H9 (cell line): ENCODE data around the gene CDC20. TPM values are rescaled to one million over a fixed set of nuclear protein-coding genes. Genes with fewer than 3 reads are reported as not detected.

Experiments
- DNase-seq: peaks from one replicate; pipeline ENCODE4 v3.0.0-alpha.2; 2017
- H2AFZ ChIP-seq: one replicate; pipeline ENCODE4 v1.6.1; 2013; ENCODE audit warnings: mild to moderate bottlenecking, low read length, control low read depth, moderate library complexity
- H2AK5ac ChIP-seq: 2 replicates; pipeline ENCODE4 v1.6.1; 2013; ENCODE audit warnings: low read length, control low read depth, mixed read lengths; ENCODE audit not compliant: insufficient read length
- H2BK120ac ChIP-seq: one replicate; pipeline ENCODE4 v1.6.1; 2013; ENCODE audit warnings: low read depth, mild to moderate bottlenecking, low read length, control low read depth, inconsistent platforms; ENCODE audit not compliant: poor library complexity, severe bottlenecking
- H2BK12ac ChIP-seq: 2 replicates; pipeline ENCODE4 v1.6.1; 2013; ENCODE audit warnings: low read length, control low read depth, mixed read lengths, low read depth; ENCODE audit not compliant: insufficient read length
- H2BK15ac ChIP-seq: 2 replicates; pipeline ENCODE4 v1.6.1; 2013; ENCODE audit warnings: low read depth, low read length, control low read depth
- H2BK20ac ChIP-seq: one replicate; pipeline ENCODE4 v1.6.1; 2013; ENCODE audit warnings: low read depth, mild to moderate bottlenecking, low read length, control low read depth, inconsistent platforms; ENCODE audit not compliant: poor library complexity, severe bottlenecking
- H2BK5ac ChIP-seq: 2 replicates; pipeline ENCODE4 v1.6.1; 2013; ENCODE audit warnings: low read length, control low read depth, mixed read lengths; ENCODE audit not compliant: insufficient read length
- H3K14ac ChIP-seq: 2 replicates; pipeline ENCODE4 v1.6.1; 2013; ENCODE audit warnings: low read length, control low read depth; ENCODE audit not compliant: insufficient read depth
- H3K18ac ChIP-seq: 2 replicates; pipeline ENCODE4 v1.6.1; 2013; ENCODE audit warnings: low read depth, mild to moderate bottlenecking, mixed read lengths, low read length, control low read depth; ENCODE audit not compliant: insufficient read length
- H3K23ac ChIP-seq: 2 replicates; pipeline ENCODE4 v1.6.1; 2013; ENCODE audit warnings: low read length, control low read depth, mixed read lengths, low read depth; ENCODE audit not compliant: insufficient read length
- H3K23me2 ChIP-seq: 2 replicates; pipeline ENCODE4 v1.6.1; 2013; ENCODE audit warnings: low read depth, mild to moderate bottlenecking, mixed read lengths, low read length, control low read depth; ENCODE audit not compliant: insufficient read length, poor library complexity, severe bottlenecking
- H3K27ac ChIP-seq: 2 replicates; pipeline ENCODE4 v1.5.1; 2013; ENCODE audit warnings: low read length, control low read depth, mixed read lengths, low read depth; ENCODE audit not compliant: insufficient read length
- H3K27me3 ChIP-seq: 2 replicates; pipeline ENCODE4 v1.6.1; 2013; ENCODE audit warnings: low read length, control low read depth, inconsistent platforms; ENCODE audit not compliant: insufficient read depth
- H3K4ac ChIP-seq: 2 replicates; pipeline ENCODE4 v1.6.1; 2013; ENCODE audit warnings: low read depth, mild to moderate bottlenecking, control low read depth, inconsistent platforms, low read length, moderate library complexity
- H3K4me1 ChIP-seq: 2 replicates; pipeline ENCODE4 v1.6.1; 2013; ENCODE audit warnings: low read length, control low read depth, inconsistent platforms; ENCODE audit not compliant: insufficient read depth
- H3K4me2 ChIP-seq: 2 replicates; pipeline ENCODE4 v1.6.1; 2013; ENCODE audit warnings: low read length, control low read depth, mixed read lengths; ENCODE audit not compliant: insufficient read length, insufficient read depth
- H3K56ac ChIP-seq: 2 replicates; pipeline ENCODE4 v1.6.1; 2013; ENCODE audit warnings: low read depth, mild to moderate bottlenecking, mixed read lengths, low read length, control low read depth; ENCODE audit not compliant: insufficient read length
- H3K79me1 ChIP-seq: 2 replicates; pipeline ENCODE4 v1.6.1; 2013; ENCODE audit warnings: low read depth, mild to moderate bottlenecking, moderate library complexity, low read length, control low read depth, inconsistent platforms; ENCODE audit not compliant: insufficient read depth, poor library complexity, severe bottlenecking
- H3K79me2 ChIP-seq: 2 replicates; pipeline ENCODE4 v1.6.1; 2013; ENCODE audit warnings: low read length, control low read depth, inconsistent platforms; ENCODE audit not compliant: insufficient read depth
- H3K9ac ChIP-seq: 2 replicates; pipeline ENCODE4 v1.6.1; 2013; ENCODE audit warnings: low read length, control low read depth, mixed read lengths; ENCODE audit not compliant: insufficient read length; ENCODE audit errors: extremely low read depth
- H3K9me3 ChIP-seq: one replicate; pipeline ENCODE4 v1.6.1; 2013; ENCODE audit warnings: low read depth, low read length, inconsistent platforms; ENCODE audit not compliant: control insufficient read depth
- H3T11ph ChIP-seq: one replicate; pipeline ENCODE4 v1.6.1; 2013; ENCODE audit warnings: mild to moderate bottlenecking, low read length, control low read depth, inconsistent platforms
- H4K20me1 ChIP-seq: one replicate; pipeline ENCODE4 v1.6.1; 2013; ENCODE audit not compliant: control insufficient read depth, insufficient read length, insufficient read depth
- H4K5ac ChIP-seq: 2 replicates; pipeline ENCODE4 v1.6.1; 2013; ENCODE audit warnings: low read depth, mild to moderate bottlenecking, mixed read lengths, low read length, control low read depth; ENCODE audit not compliant: insufficient read length
- H4K8ac ChIP-seq: replicated peaks from 2 replicates; pipeline ENCODE4 v1.6.1; 2013; ENCODE audit warnings: low read length, control low read depth, mixed read lengths, low read depth; ENCODE audit not compliant: insufficient read length
- H4K91ac ChIP-seq: 2 replicates; pipeline ENCODE4 v1.6.1; 2013; ENCODE audit warnings: low read depth, mild to moderate bottlenecking, moderate library complexity, mixed read lengths, low read length, control low read depth; ENCODE audit not compliant: insufficient read length
- H3K27ac Mint-ChIP-seq, 3 experiments: 2 replicates in 2 of 3; 3 replicates in 1 of 3; pipeline ENCODE4 v1.8.0; 2020 to 2021; ENCODE audit warnings: mixed read lengths in 3 of 3, mild to moderate bottlenecking in 1 of 3, moderate library complexity in 1 of 3
- H3K27me3 Mint-ChIP-seq: 2 replicates; pipeline ENCODE4 v1.8.0; 2021; ENCODE audit warnings: low read depth, mild to moderate bottlenecking, moderate library complexity, mixed read lengths
- H3K36me3 Mint-ChIP-seq, 3 experiments: 2 replicates in 2 of 3; 3 replicates in 1 of 3; pipeline ENCODE4 v1.8.0; 2020 to 2021; ENCODE audit warnings: low read depth in 3 of 3, mixed read lengths in 3 of 3; ENCODE audit not compliant: insufficient read depth in 1 of 3
- H3K4me1 Mint-ChIP-seq, 2 experiments: 2 replicates each; pipeline ENCODE4 v1.8.0; 2020; ENCODE audit warnings: mixed read lengths in 2 of 2
- H3K4me3 Mint-ChIP-seq, 2 experiments: 2 replicates in 1 of 2; 3 replicates in 1 of 2; pipeline ENCODE4 v1.8.0; 2020 to 2021; ENCODE audit warnings: mild to moderate bottlenecking in 2 of 2, mixed read lengths in 2 of 2, moderate library complexity in 1 of 2
- H3K9me3 Mint-ChIP-seq, 2 experiments: 2 replicates in 1 of 2; 3 replicates in 1 of 2; pipeline ENCODE4 v1.8.0; 2020; ENCODE audit warnings: mild to moderate bottlenecking in 2 of 2, mixed read lengths in 2 of 2, moderate library complexity in 1 of 2
- WGBS: extraction: QIAGEN DNeasy Blood & Tissue Kit; methylation state at CpG from one replicate; pipeline ENCODE4 v1.1.7; 2013; ENCODE audit warnings: missing lambda C conversion rate, low lambda C conversion rate, mixed read lengths; ENCODE audit not compliant: insufficient read length; ENCODE audit errors: extremely low coverage; 5-methylcytosine and 5-hydroxymethylcytosine counted together
- total RNA-seq: library from RNA; stranded (reverse); gene quantifications from 2 replicates; pipeline ENCODE4 v1.2.1, GENCODE V29; 2021
- TF ChIP-seq, protein P1 (sequence below): fragments of 200-600 bp; sonication (generic); conservative IDR thresholded peaks from 3 replicates; pipeline ENCODE4 v1.8.0; 2021; ENCODE audit warnings: antibody characterized with exemption, mild to moderate bottlenecking

Gene CDC20
- total RNA-seq, 1 experiment from 2014 or later = 246 TPM

- Histone ChIP-seq H4K20me1 (no peaks in the 10 kb centered on the region), H2BK12ac (no peak overlapping the region), H4K8ac (no peak overlapping the region), H3K4ac (no peak overlapping the region), H2BK15ac (no peak overlapping the region), H2BK20ac (no peak overlapping the region), H3K23me2 (no peaks in the 10 kb centered on the region), H3K9me3 (no peaks in the 10 kb centered on the region), H3K79me2 (no peaks in the 10 kb centered on the region), H3K56ac (no peak overlapping the region), H3K18ac (no peak overlapping the region), H3K23ac (no peak overlapping the region), H3T11ph (no peak overlapping the region), H3K27me3 (no peaks in the 10 kb centered on the region), H3K14ac (peak overlapping the region; percentile 17; the same call in 1 of the 2 replicates), H2AK5ac (no peak overlapping the region), H2BK5ac (no peak overlapping the region), H3K27ac (no peak overlapping the region), H4K91ac (no peak overlapping the region), H3K79me1 (no peaks in the 10 kb centered on the region), H4K5ac (no peak overlapping the region), H3K4me1 (no peaks in the 10 kb centered on the region), H2AFZ (no peak overlapping the region), H2BK120ac (no peak overlapping the region), H3K9ac (no peak overlapping the region), H3K4me2 (no peak overlapping the region)
- Mint-ChIP-seq H3K4me1 (peaks cover 7 to 11% of the 10 kb centered on the region in 2 experiments), H3K27ac (no peak overlapping the region), H3K4me3 (no peak overlapping the region), H3K27me3 (peaks cover 4% of the 10 kb centered on the region), H3K36me3 (no peaks in the 10 kb centered on the region), H3K9me3 (no peaks in the 10 kb centered on the region)
- DNase-seq = no peak
- TF ChIP-seq, protein P1, sequence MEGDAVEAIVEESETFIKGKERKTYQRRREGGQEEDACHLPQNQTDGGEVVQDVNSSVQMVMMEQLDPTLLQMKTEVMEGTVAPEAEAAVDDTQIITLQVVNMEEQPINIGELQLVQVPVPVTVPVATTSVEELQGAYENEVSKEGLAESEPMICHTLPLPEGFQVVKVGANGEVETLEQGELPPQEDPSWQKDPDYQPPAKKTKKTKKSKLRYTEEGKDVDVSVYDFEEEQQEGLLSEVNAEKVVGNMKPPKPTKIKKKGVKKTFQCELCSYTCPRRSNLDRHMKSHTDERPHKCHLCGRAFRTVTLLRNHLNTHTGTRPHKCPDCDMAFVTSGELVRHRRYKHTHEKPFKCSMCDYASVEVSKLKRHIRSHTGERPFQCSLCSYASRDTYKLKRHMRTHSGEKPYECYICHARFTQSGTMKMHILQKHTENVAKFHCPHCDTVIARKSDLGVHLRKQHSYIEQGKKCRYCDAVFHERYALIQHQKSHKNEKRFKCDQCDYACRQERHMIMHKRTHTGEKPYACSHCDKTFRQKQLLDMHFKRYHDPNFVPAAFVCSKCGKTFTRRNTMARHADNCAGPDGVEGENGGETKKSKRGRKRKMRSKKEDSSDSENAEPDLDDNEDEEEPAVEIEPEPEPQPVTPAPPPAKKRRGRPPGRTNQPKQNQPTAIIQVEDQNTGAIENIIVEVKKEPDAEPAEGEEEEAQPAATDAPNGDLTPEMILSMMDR = no peak
- no CpG with 5 or more reads among the region's 10 CpGs for WGBS
These were observed 45.0 kb upstream of the CDC20 start for GRCh38 chr1:43313771-43314170.
